Effector memory CD4-positive, alpha-beta T cell (primary cell): ENCODE measurements around the gene GPRC6A.

ENCODE experiments used
- DNase-seq, 3 donors: peaks; one replicate each; pipeline ENCODE4 v3.0.0-alpha.2; 2020
- H3K27ac ChIP-seq: 2 replicates; pipeline ENCODE4 v1.7.0; 2013; ENCODE audit warnings: mild to moderate bottlenecking, low read length, moderate library complexity; ENCODE audit not compliant: insufficient read depth, poor library complexity, severe bottlenecking
- H3K27me3 ChIP-seq: replicated peaks from 2 replicates; pipeline ENCODE4 v1.7.0; 2013; ENCODE audit warnings: mild to moderate bottlenecking, low read length; ENCODE audit not compliant: insufficient read depth, control insufficient read depth, poor library complexity, severe bottlenecking
- H3K36me3 ChIP-seq: 2 replicates; pipeline ENCODE4 v1.7.0; 2013; ENCODE audit warnings: mild to moderate bottlenecking, low read length, moderate library complexity; ENCODE audit not compliant: control insufficient read depth, insufficient read depth
- H3K4me1 ChIP-seq: 2 replicates; pipeline ENCODE4 v1.7.0; 2013; ENCODE audit warnings: low read length, mild to moderate bottlenecking; ENCODE audit not compliant: control insufficient read depth, insufficient read depth, poor library complexity, severe bottlenecking
- H3K4me3 ChIP-seq: 2 replicates; pipeline ENCODE4 v1.7.0; 2013; ENCODE audit warnings: low read length, low read depth, mild to moderate bottlenecking; ENCODE audit not compliant: insufficient read depth, poor library complexity, severe bottlenecking
- H3K9me3 ChIP-seq: 2 replicates; pipeline ENCODE4 v1.7.0; 2013; ENCODE audit warnings: mild to moderate bottlenecking, low read length, moderate library complexity; ENCODE audit not compliant: control insufficient read depth

The GPRC6A gene

DNA sequence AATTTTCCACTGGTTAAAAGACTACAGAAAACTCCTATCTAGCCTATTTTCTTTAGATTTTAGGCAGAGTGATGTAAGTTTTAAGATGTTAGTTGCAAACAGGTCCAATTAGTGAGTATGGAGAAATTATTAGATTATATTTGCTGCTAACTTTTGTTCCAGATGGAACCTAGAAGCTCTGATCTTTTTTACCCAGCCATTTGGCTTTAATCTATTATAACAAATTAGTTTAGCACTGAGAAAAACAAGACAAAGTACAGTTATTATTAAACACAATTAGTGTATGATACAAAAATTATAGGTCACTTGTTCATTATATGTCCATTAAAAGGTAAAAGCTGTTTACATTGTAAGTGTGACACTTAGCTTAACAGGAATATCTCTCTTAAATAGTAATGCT is 65.8 kb downstream of the GPRC6A start:
- no peaks in the 10 kb centered on the region for H3K36me3 ChIP-seq
- peaks cover 28% of the 10 kb centered on the region for H3K27me3 ChIP-seq
- no peak overlapping the region for H3K4me3 ChIP-seq
- no peak overlapping the region for H3K27ac ChIP-seq
- no peak for DNase-seq
- H3K9me3 ChIP-seq, result no peaks in the 10 kb centered on the region
- H3K4me1 ChIP-seq, result no peaks in the 10 kb centered on the region

DNA sequence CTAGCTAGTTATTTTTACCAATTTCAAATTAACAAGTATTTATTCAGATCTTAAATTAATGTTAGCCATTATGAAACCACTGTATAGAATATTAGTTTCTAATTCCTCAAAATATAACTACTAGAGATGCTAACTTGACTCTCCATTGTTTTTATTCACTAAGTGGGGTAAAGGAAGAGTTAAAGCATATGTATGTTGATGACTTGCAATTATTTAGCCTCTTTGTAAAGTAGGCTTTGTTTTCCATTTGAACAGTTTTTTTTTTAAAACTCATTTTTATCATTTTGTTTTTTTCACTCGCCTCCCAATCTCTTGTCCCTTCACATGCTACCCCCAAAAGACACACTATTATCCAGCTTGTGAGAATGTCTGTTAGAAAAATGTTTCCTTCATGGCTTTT is 66.6 kb downstream of the GPRC6A start:
- H3K27me3 ChIP-seq, result peaks cover 27% of the 10 kb centered on the region
- DNase-seq, result no peak
- H3K4me3 ChIP-seq, result no peak overlapping the region
- H3K27ac ChIP-seq, result no peak overlapping the region
- no peaks in the 10 kb centered on the region for H3K4me1 ChIP-seq
- no peaks in the 10 kb centered on the region for H3K36me3 ChIP-seq
- H3K9me3 ChIP-seq, result no peaks in the 10 kb centered on the region

DNA sequence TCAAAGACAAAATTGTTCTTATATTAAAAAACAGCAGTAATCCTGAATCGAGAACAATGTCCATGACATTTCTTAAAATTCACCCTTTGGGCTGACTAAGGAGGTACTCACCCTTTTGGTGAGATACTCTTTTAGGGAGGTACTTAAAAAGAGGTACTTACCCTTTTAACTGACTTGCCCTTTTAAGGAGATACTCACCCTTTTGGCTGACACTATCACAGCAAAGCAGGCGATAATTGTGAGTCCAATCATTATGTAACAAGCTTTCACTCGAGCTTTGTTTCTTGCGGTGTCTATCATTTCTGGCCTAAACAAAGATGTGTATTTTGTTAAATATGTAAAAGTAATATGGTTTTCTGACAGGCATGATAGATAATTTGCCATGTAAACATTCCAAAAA is 67.1 kb downstream of the GPRC6A start:
- H3K9me3 ChIP-seq, result no peaks in the 10 kb centered on the region
- peaks cover 23% of the 10 kb centered on the region for H3K27me3 ChIP-seq
- H3K4me3 ChIP-seq, result no peak overlapping the region
- H3K4me1 ChIP-seq, result no peaks in the 10 kb centered on the region
- no peak overlapping the region for H3K27ac ChIP-seq
- H3K36me3 ChIP-seq, result no peaks in the 10 kb centered on the region
- no peak for DNase-seq

DNA sequence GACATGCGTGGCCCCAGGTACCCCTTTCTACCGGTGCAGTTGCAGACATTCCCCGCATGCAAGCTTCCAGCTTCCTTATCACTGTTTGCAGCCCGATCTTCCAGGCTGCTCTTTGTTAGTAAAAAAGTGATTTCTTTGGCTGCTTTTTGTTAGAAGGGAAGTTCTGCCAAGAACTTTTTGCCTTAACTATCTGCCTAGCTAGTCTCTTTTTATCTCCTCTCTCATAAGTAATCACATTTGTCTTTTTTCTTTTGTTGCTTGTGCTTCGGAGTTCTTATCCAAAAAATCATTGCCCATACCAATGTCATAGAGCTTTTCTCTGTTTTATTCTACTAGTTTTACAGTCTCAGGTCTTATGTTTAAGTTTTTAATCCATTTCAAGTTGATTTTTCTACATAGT is 83.7 kb downstream of the GPRC6A start:
- Histone ChIP-seq H3K27ac (no peak overlapping the region), H3K27me3 (no peaks in the 10 kb centered on the region), H3K4me3 (no peak overlapping the region), H3K9me3 (no peaks in the 10 kb centered on the region), H3K36me3 (no peaks in the 10 kb centered on the region), H3K4me1 (no peaks in the 10 kb centered on the region)
- no peak for DNase-seq
